HepG2 (cell line): ENCODE results near the gene RAD54L. TPM values are rescaled to one million over a fixed set of nuclear protein-coding genes. Genes with fewer than 3 reads are reported as not detected.

Experiments
- ATF3 ChIP-seq: sonication (generic); formaldehyde crosslinking; IDR thresholded peaks from 2 replicates; pipeline ENCODE4 v1.4.0; 2020; ENCODE audit warnings: missing genetic modification reagents
- MTF2 ChIP-seq: sonication (generic); formaldehyde crosslinking; IDR thresholded peaks from 2 replicates; pipeline ENCODE4 v1.5.0; 2020; ENCODE audit warnings: missing genetic modification reagents, borderline replicate concordance
- PRDM10 ChIP-seq: sonication (generic); formaldehyde crosslinking; IDR thresholded peaks from 2 replicates; pipeline ENCODE4 v1.4.0; 2020; ENCODE audit warnings: low read depth, missing genetic modification reagents
- TP53 ChIP-seq: sonication (generic); formaldehyde crosslinking; conservative IDR thresholded peaks from 2 replicates; pipeline ENCODE4 v1.4.0; 2020; ENCODE audit warnings: missing genetic modification reagents
- ZNF253 ChIP-seq: sonication (generic); formaldehyde crosslinking; IDR thresholded peaks from 2 replicates; pipeline ENCODE4 v1.8.0; 2022; ENCODE audit warnings: mild to moderate bottlenecking, missing genetic modification reagents, borderline replicate concordance
- ZNF3 ChIP-seq: IDR thresholded peaks from 2 replicates; pipeline ENCODE4 v1.7.0; 2017; ENCODE audit warnings: inconsistent platforms
- ZNF329 ChIP-seq: sonication (generic); formaldehyde crosslinking; IDR thresholded peaks from 2 replicates; pipeline ENCODE4 v1.9.0; 2021; ENCODE audit warnings: low read depth, mild to moderate bottlenecking, missing genetic modification reagents
- ZNF703 ChIP-seq: sonication (generic); formaldehyde crosslinking; IDR thresholded peaks from 2 replicates; pipeline ENCODE4 v1.5.1; 2020; ENCODE audit warnings: missing genetic modification reagents, mild to moderate bottlenecking, moderate library complexity, borderline replicate concordance
- ZNF782 ChIP-seq: sonication (generic); formaldehyde crosslinking; IDR thresholded peaks from 2 replicates; pipeline ENCODE4 v1.4.0; 2020; ENCODE audit warnings: missing genetic modification reagents, mild to moderate bottlenecking, borderline replicate concordance
- polyA plus RNA-seq, 8 experiments: library from polyadenylated mRNA; depleted of rRNA in 3 of 8; stranded (reverse) in 7 of 8; unstranded in 1 of 8; fragments of >200 nt; fragmentation: Illumina TruSeq in 4 of 8; extraction: Trizol in 4 of 8; gene quantifications; 2 replicates each; pipeline versions ENCODE4 v1.2.1 to v1.2.3, GENCODE V29; 2011 to 2016; ENCODE audit warnings: low read depth in 4 of 8, missing spikeins in 1 of 8, mixed read lengths in 1 of 8; ENCODE audit not compliant: insufficient read depth in 1 of 8
- total RNA-seq, 5 experiments: library from RNA; depleted of rRNA; stranded (reverse); fragments of >200 nt; fragmentation: Illumina TruSeq; extraction: Trizol; gene quantifications; 2 replicates each; pipeline ENCODE4 v1.2.3, GENCODE V29; 2016; ENCODE audit warnings: low read depth in 1 of 5
- TF ChIP-seq, protein P1 (sequence below): sonication (generic); formaldehyde crosslinking; IDR thresholded peaks from 2 replicates; pipeline ENCODE4 v1.5.0; 2020; ENCODE audit warnings: mild to moderate bottlenecking, missing genetic modification reagents
- TF ChIP-seq, protein P2 (sequence below): sonication (generic); formaldehyde crosslinking; IDR thresholded peaks from 2 replicates; pipeline ENCODE4 v1.9.0; 2021; ENCODE audit warnings: missing genetic modification reagents, borderline replicate concordance
- TF ChIP-seq, protein P3 (sequence below), 2 experiments: IDR thresholded peaks; 2 replicates each; pipeline ENCODE4 v1.6.1; 2011 to 2012; ENCODE audit warnings: low read length in 2 of 2, borderline replicate concordance in 1 of 2, low read depth in 1 of 2, mild to moderate bottlenecking in 1 of 2, moderate library complexity in 1 of 2

The RAD54L gene
- total and polyA plus RNA-seq, 2 of the 13 experiments (the other 11 are each of a cell fraction or from before 2014, with no cell fraction given), result 10.2 to 30.0 TPM

GRCh38 chr1:46301808-46302640 lies 54.5 kb downstream of the RAD54L start (continued):
- TF ChIP-seq, protein P1, sequence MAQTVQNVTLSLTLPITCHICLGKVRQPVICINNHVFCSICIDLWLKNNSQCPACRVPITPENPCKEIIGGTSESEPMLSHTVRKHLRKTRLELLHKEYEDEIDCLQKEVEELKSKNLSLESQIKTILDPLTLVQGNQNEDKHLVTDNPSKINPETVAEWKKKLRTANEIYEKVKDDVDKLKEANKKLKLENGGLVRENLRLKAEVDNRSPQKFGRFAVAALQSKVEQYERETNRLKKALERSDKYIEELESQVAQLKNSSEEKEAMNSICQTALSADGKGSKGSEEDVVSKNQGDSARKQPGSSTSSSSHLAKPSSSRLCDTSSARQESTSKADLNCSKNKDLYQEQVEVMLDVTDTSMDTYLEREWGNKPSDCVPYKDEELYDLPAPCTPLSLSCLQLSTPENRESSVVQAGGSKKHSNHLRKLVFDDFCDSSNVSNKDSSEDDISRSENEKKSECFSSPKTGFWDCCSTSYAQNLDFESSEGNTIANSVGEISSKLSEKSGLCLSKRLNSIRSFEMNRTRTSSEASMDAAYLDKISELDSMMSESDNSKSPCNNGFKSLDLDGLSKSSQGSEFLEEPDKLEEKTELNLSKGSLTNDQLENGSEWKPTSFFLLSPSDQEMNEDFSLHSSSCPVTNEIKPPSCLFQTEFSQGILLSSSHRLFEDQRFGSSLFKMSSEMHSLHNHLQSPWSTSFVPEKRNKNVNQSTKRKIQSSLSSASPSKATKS, result 0 out of 2 replicates have a peak, but pooled peaks have one; percentile 64
- TF ChIP-seq, protein P2, sequence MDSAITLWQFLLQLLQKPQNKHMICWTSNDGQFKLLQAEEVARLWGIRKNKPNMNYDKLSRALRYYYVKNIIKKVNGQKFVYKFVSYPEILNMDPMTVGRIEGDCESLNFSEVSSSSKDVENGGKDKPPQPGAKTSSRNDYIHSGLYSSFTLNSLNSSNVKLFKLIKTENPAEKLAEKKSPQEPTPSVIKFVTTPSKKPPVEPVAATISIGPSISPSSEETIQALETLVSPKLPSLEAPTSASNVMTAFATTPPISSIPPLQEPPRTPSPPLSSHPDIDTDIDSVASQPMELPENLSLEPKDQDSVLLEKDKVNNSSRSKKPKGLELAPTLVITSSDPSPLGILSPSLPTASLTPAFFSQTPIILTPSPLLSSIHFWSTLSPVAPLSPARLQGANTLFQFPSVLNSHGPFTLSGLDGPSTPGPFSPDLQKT, result no peak
- TF ChIP-seq ZNF253 (CRISPR knock-in tag) (no peak), ZNF782 (CRISPR knock-in tag) (no peak), ATF3 (CRISPR knock-in tag) (no peak), ZNF703 (CRISPR knock-in tag) (no peak; the same call in 1 of the 2 replicates), ZNF3 (CRISPR knock-in tag) (peak; percentile 6; the same call in 1 of the 2 replicates), ZNF329 (CRISPR knock-in tag) (peak; percentile 33; the same call in 1 of the 2 replicates), MTF2 (CRISPR knock-in tag) (no peak; the same call in 1 of the 2 replicates), PRDM10 (CRISPR knock-in tag) (no peak; the same call in 1 of the 2 replicates), TP53 (CRISPR knock-in tag) (no peak)
- TF ChIP-seq, protein P3, sequence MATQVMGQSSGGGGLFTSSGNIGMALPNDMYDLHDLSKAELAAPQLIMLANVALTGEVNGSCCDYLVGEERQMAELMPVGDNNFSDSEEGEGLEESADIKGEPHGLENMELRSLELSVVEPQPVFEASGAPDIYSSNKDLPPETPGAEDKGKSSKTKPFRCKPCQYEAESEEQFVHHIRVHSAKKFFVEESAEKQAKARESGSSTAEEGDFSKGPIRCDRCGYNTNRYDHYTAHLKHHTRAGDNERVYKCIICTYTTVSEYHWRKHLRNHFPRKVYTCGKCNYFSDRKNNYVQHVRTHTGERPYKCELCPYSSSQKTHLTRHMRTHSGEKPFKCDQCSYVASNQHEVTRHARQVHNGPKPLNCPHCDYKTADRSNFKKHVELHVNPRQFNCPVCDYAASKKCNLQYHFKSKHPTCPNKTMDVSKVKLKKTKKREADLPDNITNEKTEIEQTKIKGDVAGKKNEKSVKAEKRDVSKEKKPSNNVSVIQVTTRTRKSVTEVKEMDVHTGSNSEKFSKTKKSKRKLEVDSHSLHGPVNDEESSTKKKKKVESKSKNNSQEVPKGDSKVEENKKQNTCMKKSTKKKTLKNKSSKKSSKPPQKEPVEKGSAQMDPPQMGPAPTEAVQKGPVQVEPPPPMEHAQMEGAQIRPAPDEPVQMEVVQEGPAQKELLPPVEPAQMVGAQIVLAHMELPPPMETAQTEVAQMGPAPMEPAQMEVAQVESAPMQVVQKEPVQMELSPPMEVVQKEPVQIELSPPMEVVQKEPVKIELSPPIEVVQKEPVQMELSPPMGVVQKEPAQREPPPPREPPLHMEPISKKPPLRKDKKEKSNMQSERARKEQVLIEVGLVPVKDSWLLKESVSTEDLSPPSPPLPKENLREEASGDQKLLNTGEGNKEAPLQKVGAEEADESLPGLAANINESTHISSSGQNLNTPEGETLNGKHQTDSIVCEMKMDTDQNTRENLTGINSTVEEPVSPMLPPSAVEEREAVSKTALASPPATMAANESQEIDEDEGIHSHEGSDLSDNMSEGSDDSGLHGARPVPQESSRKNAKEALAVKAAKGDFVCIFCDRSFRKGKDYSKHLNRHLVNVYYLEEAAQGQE (IDR thresholded peaks at IDR 0.05; ENCODE audit: borderline replicate concordance in 1 of 2, low read depth in 1 of 2, low read length in 2 of 2), result no peak
